GM18867 (cell line): ENCODE results near the gene MAN2A1.
"Not testable (repeated sequence)": the region's sequence is repeated elsewhere in the genome, so short reads cannot be mapped to it uniquely, and the experiment has no call there.

Experiments
- ATAC-seq: cut with Tn5 transposase; IDR thresholded peaks from one replicate; pipeline ENCODE4 v1.9.1; 2021; ENCODE audit warnings: mild to moderate bottlenecking, moderate library complexity; ENCODE audit not compliant: unreplicated experiment

The MAN2A1 gene

DNA sequence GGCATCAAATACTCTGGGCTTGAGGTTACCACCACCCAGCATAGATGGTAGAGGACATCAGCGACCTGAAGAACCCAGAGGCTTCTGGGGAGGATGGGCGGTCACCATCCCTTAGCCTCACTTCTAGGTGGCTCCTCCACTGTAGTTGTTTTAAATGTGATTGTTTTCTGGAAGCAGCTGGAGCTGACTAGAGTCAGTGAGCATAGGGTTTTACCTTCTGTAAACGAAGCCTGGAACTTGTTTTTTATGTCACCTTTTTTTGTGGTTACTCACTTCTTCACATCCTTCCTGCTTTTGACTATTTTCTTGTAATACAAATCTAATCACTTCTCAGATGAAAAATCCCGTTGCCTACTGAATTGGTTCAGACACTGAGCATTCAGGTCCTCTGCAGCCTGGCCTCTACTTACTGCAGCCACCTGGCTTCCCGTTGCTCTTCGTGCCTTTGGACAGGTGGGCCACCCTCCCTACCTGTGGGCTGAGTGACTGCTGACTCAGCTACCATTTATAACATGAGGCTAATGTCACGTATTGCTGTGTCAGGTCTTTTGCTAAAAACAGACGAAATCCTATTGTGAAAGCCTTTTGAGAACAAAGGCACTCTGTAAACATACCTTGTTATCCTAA, 167.8 kb downstream of the MAN2A1 start:
- no peak for ATAC-seq

- no peak for ATAC-seq
Observed at GRCh38 chr5:109859537-109859936, 169.8 kb downstream of the MAN2A1 start.

DNA sequence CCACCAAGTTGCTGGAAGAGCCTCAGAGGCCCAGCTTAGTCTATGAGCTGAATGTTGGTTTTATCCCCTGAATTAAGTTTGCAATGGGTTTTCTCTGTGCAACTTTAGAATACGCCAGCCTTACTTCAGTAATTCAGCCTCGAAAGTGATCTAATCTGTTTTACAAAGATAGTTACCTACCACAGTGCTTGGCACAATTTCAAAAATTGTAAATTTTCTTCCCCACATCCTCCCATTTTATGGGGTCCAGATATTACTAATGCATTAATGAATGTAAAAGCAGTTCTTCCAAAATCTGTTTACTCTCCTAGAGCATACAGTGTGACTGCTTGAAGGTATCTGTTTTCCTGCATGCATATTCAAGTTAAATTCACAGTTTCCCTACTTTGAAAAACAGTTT, 172.6 kb downstream of the MAN2A1 start:
- no peak for ATAC-seq

DNA sequence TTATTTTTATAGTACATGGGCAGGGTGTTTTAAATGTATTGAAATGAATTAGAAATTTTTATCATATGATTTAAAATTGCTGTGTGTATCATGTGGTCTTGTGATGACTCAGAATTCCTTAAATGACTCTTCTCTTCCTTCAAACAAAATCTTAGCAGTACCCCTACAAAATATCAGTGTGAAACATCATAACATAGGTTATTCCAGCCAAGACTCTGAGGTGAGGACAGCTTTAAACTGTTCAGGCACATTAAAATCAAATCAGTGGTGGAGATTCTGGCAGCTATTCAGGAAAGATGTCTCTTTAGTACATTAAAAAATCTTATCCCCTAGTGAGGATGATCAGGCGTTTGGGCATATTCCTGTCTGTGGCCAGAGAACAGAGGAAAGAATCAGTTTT, 174.0 kb downstream of the MAN2A1 start:
- ATAC-seq, result no peak

DNA sequence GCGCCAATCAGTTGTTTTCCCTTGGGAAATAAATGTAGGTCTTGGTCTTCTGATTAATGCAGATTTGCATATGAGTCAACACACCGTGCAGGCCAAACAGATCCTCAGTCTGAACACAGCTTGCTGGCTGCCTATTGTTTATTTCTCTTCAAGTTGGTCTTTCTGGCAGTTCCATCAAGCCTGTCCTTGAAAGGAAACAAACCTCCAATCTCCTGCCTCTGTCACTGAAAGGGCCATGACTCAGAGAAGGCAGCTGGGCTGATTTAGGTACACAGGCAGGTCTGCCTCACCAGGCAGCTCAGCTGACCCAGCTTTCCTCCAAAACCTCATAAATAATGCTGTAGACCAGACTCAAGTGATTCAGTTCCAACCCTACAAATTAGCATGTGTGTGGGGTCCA, 175.9 kb downstream of the MAN2A1 start:
- ATAC-seq, result no peak

DNA sequence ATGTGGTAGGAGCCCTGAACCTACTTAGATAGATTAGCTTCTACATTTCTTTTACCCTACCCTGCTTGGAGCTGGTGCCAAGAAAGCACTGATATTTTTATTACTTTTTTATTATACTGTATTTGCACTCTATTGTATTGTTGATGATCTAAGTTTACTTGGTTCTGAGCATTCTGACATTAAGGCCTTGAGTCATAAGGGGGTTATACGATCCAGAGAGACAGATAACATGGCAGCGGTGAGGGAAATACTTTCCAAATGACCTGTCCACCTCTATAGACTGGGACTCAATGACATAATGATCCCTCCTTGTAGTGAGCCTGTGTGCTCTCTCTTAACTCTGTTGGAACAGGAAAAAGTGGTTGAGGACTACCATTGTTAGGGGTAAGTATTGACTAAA, 176.3 kb downstream of the MAN2A1 start:
- ATAC-seq, result no peak

DNA sequence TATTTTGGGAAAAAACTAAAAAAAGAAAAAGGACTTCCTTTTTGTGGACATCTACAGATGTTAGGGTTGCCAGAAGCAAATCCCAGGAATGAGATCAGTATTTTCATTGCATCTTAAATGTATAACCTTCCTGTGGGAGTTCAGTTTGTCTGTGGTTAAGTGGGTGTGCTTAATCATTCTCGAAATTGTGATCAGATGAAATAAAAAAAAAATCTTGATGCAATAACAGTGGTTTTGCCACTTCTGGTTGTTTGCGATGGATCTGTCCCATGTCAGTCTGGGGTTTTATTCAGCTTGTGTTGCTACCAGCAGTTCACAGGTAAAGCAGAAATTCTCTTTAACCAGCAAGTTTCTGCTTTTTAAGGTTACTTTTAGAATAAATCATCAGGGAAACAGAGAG, 179.0 kb downstream of the MAN2A1 start:
- ATAC-seq, result no peak

GRCh38 chr5:109873687-109874086, 184.0 kb downstream of the MAN2A1 start:
- no peak for ATAC-seq

DNA sequence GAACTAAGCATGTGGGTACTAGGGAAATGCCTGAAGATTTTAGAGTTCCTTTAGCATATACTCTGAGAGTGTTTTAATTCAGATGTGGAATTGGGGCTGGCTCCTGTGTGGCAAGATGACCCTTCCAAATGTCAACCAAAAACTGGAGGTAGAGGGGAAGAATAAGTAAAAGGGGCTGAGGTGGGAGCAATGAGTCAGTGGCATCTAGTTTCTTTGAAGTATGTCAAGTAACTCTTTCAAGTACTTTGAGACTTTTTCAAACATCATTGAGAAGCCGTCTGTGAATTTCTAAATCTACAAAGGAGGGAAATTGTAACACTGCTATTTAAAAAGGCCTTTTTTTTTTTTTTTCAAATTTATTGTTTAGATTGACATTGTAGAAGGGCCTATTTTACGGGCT, 184.4 kb downstream of the MAN2A1 start:
- no peak for ATAC-seq

GRCh38 chr5:109876030-109876725, 186.5 kb downstream of the MAN2A1 start:
- ATAC-seq, result no peak

GRCh38 chr5:109876941-109877669, 187.4 kb downstream of the MAN2A1 start:
- no peak for ATAC-seq

DNA sequence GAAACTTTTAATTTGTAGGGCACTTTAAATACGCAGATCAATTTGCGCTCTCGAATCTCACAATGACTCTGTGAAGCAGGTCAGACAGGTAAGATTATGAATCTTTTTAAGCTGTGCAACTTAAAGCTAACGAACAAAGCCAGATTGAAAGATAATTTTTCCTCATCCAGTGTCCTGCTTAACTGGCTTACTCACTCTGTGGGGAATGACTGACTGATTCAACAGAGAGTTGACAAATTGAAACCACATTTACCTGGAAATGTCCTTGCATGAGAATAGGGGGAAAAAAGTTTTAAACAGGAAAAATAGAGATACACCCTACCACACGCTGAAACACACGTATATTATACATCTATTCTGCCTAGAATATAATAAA, 187.9 kb downstream of the MAN2A1 start:
- no peak for ATAC-seq

DNA sequence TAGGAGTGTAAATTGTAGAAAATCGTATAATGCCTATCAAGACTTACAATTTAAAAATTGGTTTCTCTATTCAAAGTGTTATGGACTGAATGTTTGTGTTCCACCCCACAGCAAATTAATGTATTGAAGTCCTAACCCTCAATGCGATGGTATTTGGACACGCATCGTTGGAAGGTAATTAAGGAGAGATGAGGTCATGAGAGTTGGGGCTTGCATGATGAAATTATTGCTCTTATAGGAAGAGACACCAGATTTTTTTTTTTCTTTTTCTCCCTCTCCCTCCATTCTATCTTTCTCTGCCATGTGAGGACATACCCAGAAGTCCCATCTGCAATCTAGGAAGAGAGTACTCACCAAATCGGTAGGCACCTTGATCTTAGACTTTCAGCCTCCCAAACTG, 189.2 kb downstream of the MAN2A1 start:
- no peak for ATAC-seq

DNA sequence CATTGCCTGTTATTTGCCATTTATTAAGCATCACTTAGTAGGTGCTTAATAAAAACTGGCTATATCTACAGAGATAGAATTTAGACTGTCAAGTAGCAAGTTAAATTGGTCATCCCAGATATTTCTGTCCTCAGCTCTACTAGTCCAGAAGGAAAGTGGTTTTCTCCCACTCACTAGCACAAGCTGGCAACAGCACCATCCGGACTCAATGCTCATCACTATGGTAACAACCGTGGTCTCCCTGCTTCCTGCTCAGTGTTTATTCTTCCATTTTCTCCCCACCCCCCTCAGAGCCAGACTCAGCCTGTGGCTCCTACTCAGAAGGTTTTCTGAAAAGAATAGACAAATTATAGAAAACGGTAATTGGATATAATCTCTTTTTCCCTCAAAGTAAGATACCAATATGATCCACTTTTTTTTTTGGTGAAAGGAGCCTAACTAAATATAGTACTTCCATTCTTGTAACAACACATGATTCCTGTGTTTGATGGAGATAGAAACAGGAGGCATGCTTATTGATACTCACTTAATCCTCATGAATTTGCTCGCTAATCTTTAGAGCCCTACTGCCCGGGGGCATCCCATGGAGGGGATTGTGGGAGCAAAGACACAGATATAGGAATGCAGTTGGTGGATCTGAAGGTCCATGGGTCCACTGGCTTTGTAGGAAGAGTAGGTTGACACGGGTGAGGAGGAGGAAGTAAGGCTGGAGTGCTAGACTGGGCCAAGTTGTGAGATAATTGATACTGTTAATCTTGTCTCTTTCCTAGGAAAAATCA, 191.4 kb downstream of the MAN2A1 start:
- no peak for ATAC-seq

GRCh38 chr5:109882546-109882945, 192.8 kb downstream of the MAN2A1 start:
- no peak for ATAC-seq

DNA sequence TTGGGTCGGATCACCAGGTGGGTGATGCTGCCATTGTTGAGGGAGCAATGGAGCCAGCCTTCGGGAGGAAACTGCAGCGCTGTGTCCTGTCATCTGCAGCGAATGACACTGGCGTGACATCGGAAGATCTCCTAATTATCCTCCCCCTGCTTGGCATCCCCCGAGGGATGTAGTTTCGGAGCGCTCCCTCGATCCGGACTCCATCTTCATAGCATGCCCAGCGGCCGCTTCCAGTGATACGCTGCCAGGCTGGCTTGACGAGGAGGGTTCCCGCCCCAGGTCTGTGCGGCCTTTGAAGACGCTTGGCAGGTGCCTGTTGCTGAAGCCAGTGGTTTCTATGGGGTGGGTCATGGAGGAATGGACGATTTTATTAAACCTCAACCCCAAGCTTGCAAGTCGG, 194.9 kb downstream of the MAN2A1 start:
- ATAC-seq, result no peak

- ATAC-seq, result no peak
Observed at GRCh38 chr5:109885205-109885604, 195.5 kb downstream of the MAN2A1 start.

DNA sequence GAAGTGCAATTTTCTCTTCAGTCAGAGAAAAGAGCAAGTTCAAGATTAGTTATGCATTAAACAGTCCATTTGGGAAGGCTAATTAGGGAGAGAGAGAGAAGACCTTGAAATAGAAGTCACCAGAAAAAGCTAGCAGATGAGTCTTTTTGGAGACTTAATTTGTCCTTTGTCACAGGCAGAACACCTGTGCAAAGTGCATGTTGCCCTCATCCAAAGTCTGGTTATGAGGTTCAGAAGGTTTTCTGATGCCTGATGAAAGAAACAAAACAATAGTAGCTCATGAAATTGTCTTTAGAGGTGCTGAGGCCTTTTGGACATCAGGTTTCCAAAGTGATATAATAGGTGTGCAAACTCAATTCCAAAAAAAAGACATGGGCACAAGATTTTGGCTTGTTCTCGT, 199.3 kb downstream of the MAN2A1 start:
- ATAC-seq, result no peak

- ATAC-seq, result not testable (repeated sequence)
Observed at GRCh38 chr5:109893271-109893670, 203.5 kb downstream of the MAN2A1 start.

DNA sequence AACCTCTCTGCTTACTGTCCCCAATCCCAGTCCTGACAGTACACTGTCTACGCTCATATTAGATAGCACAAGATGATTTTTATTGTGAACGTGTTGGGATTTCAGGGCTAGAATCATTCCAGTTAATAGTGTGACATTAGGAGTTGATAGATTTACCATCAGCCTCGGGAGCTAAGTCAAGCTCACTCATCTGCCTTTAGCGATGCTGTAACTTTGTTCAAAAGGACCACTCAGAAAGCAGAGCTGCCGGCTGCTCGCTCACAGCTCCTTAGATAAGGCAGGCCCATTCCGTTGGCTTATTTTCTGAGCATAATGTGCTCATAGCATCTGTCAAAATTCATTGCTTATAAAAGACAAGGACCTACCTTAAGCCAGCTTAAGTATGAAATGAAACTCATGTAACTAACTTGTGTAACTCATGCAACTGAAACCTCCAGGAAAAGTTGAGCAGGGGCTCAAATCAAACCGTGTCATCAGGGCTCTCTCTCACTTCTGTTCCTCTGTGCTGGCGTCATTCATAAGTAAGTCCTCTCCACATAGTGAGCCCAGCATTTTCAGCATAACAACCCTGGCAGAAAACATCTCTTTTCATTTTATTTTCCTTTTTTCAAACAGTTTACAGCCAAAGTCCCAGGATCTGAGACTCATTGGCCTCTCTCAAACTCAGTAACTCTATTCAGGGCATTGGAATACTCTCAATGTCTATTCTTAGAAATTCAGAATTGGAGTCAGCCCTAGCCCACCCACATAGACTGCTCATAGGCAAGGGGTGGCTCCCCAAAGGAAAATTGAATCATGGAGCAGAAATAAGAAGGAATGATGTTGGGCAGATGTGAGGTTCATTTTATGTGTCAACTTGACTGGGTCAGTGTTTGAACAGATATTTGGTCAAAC, 208.8 kb downstream of the MAN2A1 start:
- ATAC-seq, result no peak

- ATAC-seq, result no peak
Observed at GRCh38 chr5:109899163-109899535, 209.4 kb downstream of the MAN2A1 start.
